ENCODE measurements around the gene ROPN1B.

DNA sequence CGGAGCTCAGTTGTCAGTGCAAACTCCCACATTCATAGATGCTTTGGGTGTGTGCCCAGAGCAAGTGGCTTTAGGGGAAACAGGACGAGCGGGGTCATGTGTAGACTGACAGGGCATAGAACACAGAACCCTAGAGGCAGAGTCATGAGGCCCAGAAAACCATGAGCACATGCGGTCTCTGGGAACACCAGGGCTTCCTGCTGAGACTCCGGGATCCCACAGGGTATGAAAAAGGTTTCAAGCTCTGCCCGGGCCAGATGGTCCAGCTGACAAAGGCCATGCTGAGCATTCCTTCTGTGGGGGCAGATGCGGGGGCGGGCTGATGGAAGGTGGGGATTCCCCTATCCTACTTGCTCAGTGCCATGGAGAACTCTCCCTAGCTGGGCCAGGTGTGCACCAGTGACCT, 44.8 kb downstream of the ROPN1B start:
- TF ChIP-seq CTCF (conservative IDR thresholded peaks at IDR 0.05; ENCODE audit: low read depth, low read length) = no peak
- no peak for TF ChIP-seq EZH2 (IDR thresholded peaks at IDR 0.05; ENCODE audit: low read length, unreplicated experiment)
- TF ChIP-seq EZH2phosphoT487 (IDR thresholded peaks at IDR 0.05; ENCODE audit: borderline replicate concordance, low read length) = no peak
